Upper lobe of left lung (tissue), 6 donors: ENCODE measurements around the gene TAF6. TPM values are rescaled to one million over a fixed set of nuclear protein-coding genes. Genes with fewer than 3 reads are reported as not detected.
A peak's percentile ranks its signal among the peaks of the same experiment; 100 is the strongest.

Source experiments
- ATAC-seq, 2 donors: fragments of 200-7000 bp; cut with Tn5 transposase; one replicate each; pipeline ENCODE4 v1.9.1; 2022; ENCODE audit warnings: mild to moderate bottlenecking in 2 of 2, moderate library complexity in 2 of 2; ENCODE audit not compliant: low FRiP score in 2 of 2
- DNase-seq, 2 donors: peaks; one replicate each; pipeline ENCODE4 v3.0.0-alpha.2; 2019 to 2020
- H3K27ac ChIP-seq, 4 donors: fragments of 200-600 bp; sonication (generic); one replicate each; pipeline ENCODE4 v1.5.1; 2016 to 2019
- H3K27me3 ChIP-seq, 4 donors: fragments of 200-600 bp; sonication (generic); one replicate each; pipeline ENCODE4 v1.5.1; 2017 to 2019
- H3K36me3 ChIP-seq, 4 donors: fragments of 200-600 bp; sonication (generic); one replicate each; pipeline ENCODE4 v1.5.1; 2016 to 2019
- H3K4me1 ChIP-seq, 4 donors: fragments of 200-600 bp; sonication (generic); one replicate each; pipeline ENCODE4 v1.5.1; 2018 to 2019
- H3K4me3 ChIP-seq, 4 donors: fragments of 200-600 bp; sonication (generic); one replicate each; pipeline ENCODE4 v1.5.1; 2017 to 2019; ENCODE audit warnings: mild to moderate bottlenecking in 2 of 4, moderate library complexity in 1 of 4
- H3K9me3 ChIP-seq, 4 donors: fragments of 200-600 bp; sonication (generic); one replicate each; pipeline ENCODE4 v1.5.1; 2018 to 2019
- EP300 ChIP-seq, 4 donors: sonication (generic); formaldehyde crosslinking; IDR thresholded peaks; one replicate each; pipeline ENCODE4 v1.5.1; 2017; ENCODE audit warnings: antibody characterized with exemption in 4 of 4, control low read depth in 2 of 4
- POLR2A ChIP-seq, 4 donors: fragments of 450-650 bp; IDR thresholded peaks; one replicate each; pipeline ENCODE4 v1.5.1; 2016 to 2017; ENCODE audit warnings: antibody characterized with exemption in 4 of 4, mild to moderate bottlenecking in 2 of 4
- POLR2AphosphoS5 ChIP-seq, 2 donors: sonication (generic); formaldehyde crosslinking; IDR thresholded peaks; one replicate each; pipeline ENCODE4 v1.5.1; 2017; ENCODE audit warnings: antibody characterized with exemption in 2 of 2
- WGBS, 2 donors: methylation state at CpG; one replicate each; pipeline ENCODE4 v1.1.5; 2017 to 2018; 5-methylcytosine and 5-hydroxymethylcytosine counted together
- total RNA-seq, 6 donors: library from RNA; depleted of rRNA in 4 of 6; stranded (reverse); fragments of >200 nt in 4 of 6; gene quantifications; one replicate each; pipeline versions ENCODE4 v1.1.0 to v1.2.1, GENCODE V29; 2016 to 2021
- TF ChIP-seq, protein P1 (sequence below), 6 experiments: fragments of 450-650 bp in 4 of 6; fragments of 200-600 bp in 2 of 6; sonication (generic) in 2 of 6; IDR thresholded peaks; one replicate each; pipeline ENCODE4 v1.5.1; 2016 to 2019; ENCODE audit warnings: antibody characterized with exemption in 6 of 6
- donor health status: DM: no; HTN: no; CAD: no; lungs with moderate emphysema.
- donor health status: DM: no; HTN: yes; CAD: no; lungs with severe emphysema.

TAF6 gene
- total RNA-seq, 6 donors from 2014 or later, result 33.4 to 76.5 (median 53.0) TPM

DNA sequence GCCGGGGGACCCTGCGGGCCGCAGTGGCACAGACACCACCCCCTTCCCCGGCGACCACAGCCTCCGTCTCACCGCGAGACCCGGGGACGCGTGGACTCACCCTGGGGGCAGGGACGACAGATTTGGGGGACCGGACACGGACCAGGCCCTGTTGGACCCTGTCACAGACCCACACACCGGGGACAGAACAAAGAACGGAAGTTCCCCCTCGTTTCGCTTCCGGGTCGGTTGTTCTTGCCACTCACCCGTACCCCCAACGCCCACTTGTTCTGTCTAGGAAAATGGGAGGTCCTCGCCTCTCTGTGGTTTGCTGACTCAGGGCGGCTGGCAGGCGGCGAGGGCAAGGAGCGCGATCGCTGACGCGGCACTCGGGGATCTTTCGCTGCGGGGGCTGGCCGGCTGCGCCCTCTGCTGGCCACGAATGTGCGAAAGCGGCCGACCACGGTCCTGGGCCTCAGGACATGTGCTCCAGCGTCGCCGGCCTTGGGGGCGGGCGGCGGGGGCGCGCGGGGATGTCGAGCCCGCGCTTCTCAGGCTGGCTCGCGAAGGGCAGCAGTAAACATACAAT is 37.5 kb downstream of the TAF6 start, which contains the start of gene ZNF3:
Gene ZNF3 (minus strand): TSS at position 189 of the 568 bp plus-strand sequence. CDS start 4,366 bp downstream, outside the sequence.
- Histone ChIP-seq H3K9me3 (no peaks in the 10 kb centered on the region), H3K4me1 (peaks cover 19 to 39% (median 24%) of the 10 kb centered on the region in 4 donors), H3K36me3 (peaks cover 3 to 32% (median 10%) of the 10 kb centered on the region in 4 donors), H3K27me3 (no peaks in the 10 kb centered on the region), H3K27ac (peak within 1 kb of the TSS; percentile 84 to 94 (median 88)), H3K4me3 (peak within 1 kb of the TSS; percentile 59 to 87 (median 82))
- TF ChIP-seq POLR2A (IDR thresholded peaks at IDR 0.05), result peak in 3 of 4 donors; percentile 72 to 77 (median 73)
- TF ChIP-seq POLR2AphosphoS5 (IDR thresholded peaks at IDR 0.05), result peak; percentile 87 to 93
- TF ChIP-seq, protein P1, sequence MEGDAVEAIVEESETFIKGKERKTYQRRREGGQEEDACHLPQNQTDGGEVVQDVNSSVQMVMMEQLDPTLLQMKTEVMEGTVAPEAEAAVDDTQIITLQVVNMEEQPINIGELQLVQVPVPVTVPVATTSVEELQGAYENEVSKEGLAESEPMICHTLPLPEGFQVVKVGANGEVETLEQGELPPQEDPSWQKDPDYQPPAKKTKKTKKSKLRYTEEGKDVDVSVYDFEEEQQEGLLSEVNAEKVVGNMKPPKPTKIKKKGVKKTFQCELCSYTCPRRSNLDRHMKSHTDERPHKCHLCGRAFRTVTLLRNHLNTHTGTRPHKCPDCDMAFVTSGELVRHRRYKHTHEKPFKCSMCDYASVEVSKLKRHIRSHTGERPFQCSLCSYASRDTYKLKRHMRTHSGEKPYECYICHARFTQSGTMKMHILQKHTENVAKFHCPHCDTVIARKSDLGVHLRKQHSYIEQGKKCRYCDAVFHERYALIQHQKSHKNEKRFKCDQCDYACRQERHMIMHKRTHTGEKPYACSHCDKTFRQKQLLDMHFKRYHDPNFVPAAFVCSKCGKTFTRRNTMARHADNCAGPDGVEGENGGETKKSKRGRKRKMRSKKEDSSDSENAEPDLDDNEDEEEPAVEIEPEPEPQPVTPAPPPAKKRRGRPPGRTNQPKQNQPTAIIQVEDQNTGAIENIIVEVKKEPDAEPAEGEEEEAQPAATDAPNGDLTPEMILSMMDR (IDR thresholded peaks at IDR 0.05), result peak; percentile 84 to 98 (median 97)
- peak in 2 of 4 donors; percentile 10 to 76 for TF ChIP-seq EP300 (IDR thresholded peaks at IDR 0.05)
- DNase-seq (peak; percentile 99), ATAC-seq (peak; percentile 98)
- WGBS, 2 donors, result 2% methylated on average over 16 to 30 of the region's 55 CpGs

DNA sequence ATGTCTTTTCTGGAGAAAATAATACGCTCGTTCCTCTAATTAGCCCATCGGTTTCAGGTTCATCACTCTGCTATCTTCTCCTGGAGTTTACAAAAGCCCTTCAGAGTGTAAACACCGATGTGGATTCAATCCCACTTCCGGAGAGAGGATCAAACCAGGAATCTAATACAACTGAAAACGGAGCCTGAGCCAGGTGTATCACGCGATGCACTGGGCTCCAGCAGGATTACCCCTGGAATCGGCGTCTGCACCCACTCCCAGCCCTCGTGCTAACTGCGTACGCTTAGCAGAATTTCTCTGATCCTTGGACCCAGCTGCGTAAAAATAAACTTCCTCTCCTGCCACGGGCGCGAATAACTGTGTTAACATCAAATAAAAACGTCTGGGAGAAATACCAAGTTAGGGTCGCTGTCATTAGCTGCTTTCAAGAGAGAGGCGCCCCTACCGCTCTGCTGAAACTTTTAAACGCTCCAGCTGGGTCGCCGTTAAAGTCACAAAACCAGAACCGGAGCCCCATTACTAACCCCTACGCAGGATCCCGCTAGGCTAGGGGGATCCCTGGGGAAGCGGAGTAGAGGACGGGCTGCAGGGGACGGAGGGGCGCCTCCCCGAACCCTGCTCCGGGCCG is 38.1 kb downstream of the TAF6 start:
- TF ChIP-seq POLR2A (IDR thresholded peaks at IDR 0.05) (no peak), POLR2AphosphoS5 (IDR thresholded peaks at IDR 0.05) (no peak), EP300 (IDR thresholded peaks at IDR 0.05) (no peak)
- TF ChIP-seq, protein P1 (IDR thresholded peaks at IDR 0.05), result no peak
- Histone ChIP-seq H3K4me3 (peak overlapping the region; percentile 59 to 87 (median 82)), H3K36me3 (peaks cover 9 to 38% (median 16%) of the 10 kb centered on the region in 4 donors), H3K9me3 (no peaks in the 10 kb centered on the region), H3K4me1 (peaks cover 19 to 39% (median 24%) of the 10 kb centered on the region in 4 donors), H3K27ac (peak overlapping the region; percentile 84 to 94 (median 88)), H3K27me3 (no peaks in the 10 kb centered on the region)
- peak in 1 of 2 donors; percentile 39 for ATAC-seq
- no peak for DNase-seq
- 1 to 2% methylated on average over 19 to 28 of the region's 34 CpGs for WGBS, 2 donors

DNA sequence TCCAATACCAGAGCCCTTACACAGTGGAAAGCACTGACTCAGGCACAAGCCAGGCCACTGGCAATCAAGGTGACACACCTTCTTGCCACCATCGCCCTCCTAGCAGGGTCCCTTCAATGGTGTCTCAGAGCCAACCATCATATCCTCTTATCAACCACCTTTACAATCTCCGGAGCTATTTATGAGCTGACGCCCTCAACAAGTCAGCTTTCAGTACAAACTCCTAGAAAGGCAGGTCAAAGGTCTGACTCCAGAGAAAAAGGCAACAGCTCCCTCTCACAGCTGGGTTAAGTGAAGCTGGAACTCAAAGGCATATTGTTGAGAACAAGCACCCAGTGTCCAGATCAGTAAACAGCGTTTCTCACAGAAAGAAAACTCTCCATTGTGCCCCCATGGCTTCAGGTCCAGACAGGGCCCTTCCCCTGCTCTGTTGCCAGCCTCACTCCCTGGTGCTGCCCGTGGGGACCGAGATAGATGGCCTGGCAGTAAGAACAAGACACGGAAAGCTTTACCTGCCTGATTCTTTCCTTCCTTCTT is 40.1 kb downstream of the TAF6 start:
- Histone ChIP-seq H3K4me3 (no peak overlapping the region), H3K36me3 (peaks cover 21 to 57% (median 35%) of the 10 kb centered on the region in 4 donors), H3K9me3 (no peaks in the 10 kb centered on the region), H3K4me1 (peaks cover 19 to 39% (median 24%) of the 10 kb centered on the region in 4 donors), H3K27me3 (no peaks in the 10 kb centered on the region), H3K27ac (no peak overlapping the region)
- DNase-seq, result no peak
- no peak for ATAC-seq
- TF ChIP-seq EP300 (IDR thresholded peaks at IDR 0.05), result no peak
- TF ChIP-seq, protein P1 (IDR thresholded peaks at IDR 0.05), result no peak
- TF ChIP-seq POLR2AphosphoS5 (IDR thresholded peaks at IDR 0.05), result no peak
- TF ChIP-seq POLR2A (IDR thresholded peaks at IDR 0.05), result no peak
- WGBS, 2 donors, result 77 to 84% methylated on average over 7 of the region's 7 CpGs

DNA sequence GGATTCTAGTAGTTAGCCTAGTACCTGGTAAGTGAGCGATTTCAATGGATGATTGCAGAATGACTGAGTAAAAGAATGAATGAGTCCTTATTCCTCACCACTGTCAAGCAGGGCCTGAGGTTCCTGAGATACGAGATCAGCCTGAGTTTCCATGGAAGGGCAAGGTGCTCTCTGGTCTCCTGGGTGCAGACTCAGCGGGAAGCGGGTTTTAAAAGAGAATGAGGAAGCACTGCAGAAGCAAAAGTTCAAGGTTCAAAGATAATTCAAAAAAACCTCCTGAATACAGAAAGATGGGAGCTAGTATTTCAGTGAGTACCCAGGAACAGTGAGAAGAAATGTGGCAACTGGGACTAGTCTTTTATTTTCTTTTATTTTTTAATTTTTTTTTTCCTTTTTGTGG is 42.0 kb downstream of the TAF6 start:
- ATAC-seq (no peak), DNase-seq (no peak)
- peaks cover 12 to 32% (median 18%) of the 10 kb centered on the region in 4 donors for H3K4me1 ChIP-seq
- no peak overlapping the region for H3K27ac ChIP-seq
- no peak overlapping the region for H3K4me3 ChIP-seq
- peaks cover 1 to 8% (median 6%) of the 10 kb centered on the region in 4 donors for H3K9me3 ChIP-seq
- H3K27me3 ChIP-seq, result no peaks in the 10 kb centered on the region
- TF ChIP-seq, protein P1 (IDR thresholded peaks at IDR 0.05), result no peak
- TF ChIP-seq POLR2AphosphoS5 (IDR thresholded peaks at IDR 0.05) (no peak), POLR2A (IDR thresholded peaks at IDR 0.05) (no peak)
- 96 to 99% methylated on average over 4 of the region's 4 CpGs for WGBS, 2 donors
- H3K36me3 ChIP-seq, result peaks cover 40 to 76% (median 54%) of the 10 kb centered on the region in 4 donors
